Endothelial cell of umbilical vein (primary cell): ENCODE data around the gene TGFBR3. TPM values are rescaled to one million over a fixed set of nuclear protein-coding genes. Genes with fewer than 3 reads are reported as not detected.
"Not testable (repeated sequence)": the region's sequence is repeated elsewhere in the genome, so short reads cannot be mapped to it uniquely, and the experiment has no call there.

Source experiments
- BruUV-seq: library from RNA; stranded (reverse); fragments of 400-500 nt; replicated peaks from 2 replicates; lab custom pipeline; 2021; lab: Mats Ljungman, UMichigan
- CTCF ChIA-PET: fragments of 300-600, 350-600 bp; sonication (Branson Sonifier 250); formaldehyde crosslinking; loops from one replicate; lab custom pipeline; 2021; ENCODE audit warnings: antibody characterized with exemption, inconsistent platforms; lab: Charles Lee
- POLR2A ChIA-PET: fragments of 300-600, 350-600 bp; sonication (Branson Sonifier 250); formaldehyde crosslinking; loops from one replicate; lab custom pipeline; 2021; ENCODE audit warnings: antibody characterized with exemption, inconsistent platforms; lab: Charles Lee
- DNase-seq: peaks from one replicate; pipeline ENCODE4 v3.0.0-alpha.2; 2011; ENCODE audit warnings: low read depth, low spot score
- FAIRE-seq: peaks from 2 replicates; lab custom pipeline; 2011; peaks lifted over from hg19 to GRCh38; lab: Jason Lieb, UNC
- H2AFZ ChIP-seq: 2 replicates; pipeline ENCODE4 v1.6.0; 2012; ENCODE audit warnings: low read depth, low read length, control low read depth, inconsistent platforms
- H3K27ac ChIP-seq: 2 replicates; pipeline ENCODE4 v1.5.1; 2011; ENCODE audit warnings: low read depth, mild to moderate bottlenecking, control low read depth, low read length, moderate library complexity; ENCODE audit not compliant: insufficient read depth
- H3K27me3 ChIP-seq, 2 experiments: 2 replicates each; pipeline versions ENCODE4 v1.6.0 to v1.6.1; 2011; ENCODE audit warnings: low read length in 2 of 2, mixed read lengths in 1 of 2; ENCODE audit not compliant: control insufficient read depth in 2 of 2, insufficient read depth in 2 of 2
- H3K36me3 ChIP-seq, 2 experiments: 2 replicates in 1 of 2; 3 replicates in 1 of 2; pipeline ENCODE4 v1.5.1; 2011; ENCODE audit warnings: low read length in 2 of 2, mild to moderate bottlenecking in 1 of 2, moderate library complexity in 1 of 2; ENCODE audit not compliant: control insufficient read depth in 2 of 2, insufficient read depth in 2 of 2; ENCODE audit errors: extremely low read depth in 1 of 2
- H3K4me1 ChIP-seq: 3 replicates; pipeline ENCODE4 v1.5.1; 2011; ENCODE audit warnings: mild to moderate bottlenecking, low read length; ENCODE audit not compliant: control insufficient read depth, insufficient read depth; ENCODE audit errors: extremely low read depth
- H3K4me2 ChIP-seq: 2 replicates; pipeline ENCODE4 v1.6.1; 2011; ENCODE audit warnings: low read length, control low read depth, mixed read lengths; ENCODE audit not compliant: insufficient read depth
- H3K4me3 ChIP-seq, 3 experiments: fragments of 200-600 bp in 1 of 3; sonication (generic), shearing (Covaris generic) in 1 of 3; replicated peaks in 1 of 3; 2 replicates each; pipeline ENCODE4 v1.5.1; 2011 to 2016; ENCODE audit warnings: control low read depth in 3 of 3, low read length in 3 of 3, mild to moderate bottlenecking in 2 of 3, inconsistent platforms in 1 of 3, low read depth in 1 of 3, moderate library complexity in 1 of 3; ENCODE audit not compliant: insufficient read depth in 1 of 3
- H3K79me2 ChIP-seq: 2 replicates; pipeline ENCODE4 v1.6.0; 2012; ENCODE audit warnings: low read length, inconsistent platforms; ENCODE audit not compliant: control insufficient read depth, insufficient read depth
- H3K9ac ChIP-seq: replicated peaks from 2 replicates; pipeline ENCODE3; 2011; ENCODE audit warnings: low read length, control low read depth; ENCODE audit not compliant: insufficient read depth; ENCODE audit errors: extremely low read depth
- H3K9me1 ChIP-seq: replicated peaks from 3 replicates; pipeline ENCODE4 v1.6.0; 2011; ENCODE audit warnings: mild to moderate bottlenecking, low read length; ENCODE audit not compliant: control insufficient read depth, insufficient read depth; ENCODE audit errors: extremely low read depth
- H3K9me3 ChIP-seq: replicated peaks from 2 replicates; pipeline ENCODE4 v1.5.1; 2012; ENCODE audit warnings: low read length, inconsistent platforms; ENCODE audit not compliant: control insufficient read depth, insufficient read depth
- H4K20me1 ChIP-seq: replicated peaks from 2 replicates; pipeline ENCODE3; 2011; ENCODE audit warnings: mild to moderate bottlenecking, low read length; ENCODE audit not compliant: control insufficient read depth, insufficient read depth; ENCODE audit errors: extremely low read depth
- EZH2 ChIP-seq: IDR thresholded peaks from 2 replicates; pipeline ENCODE4 v1.6.1; 2012; ENCODE audit warnings: borderline replicate concordance, low read depth, mild to moderate bottlenecking, moderate library complexity, low read length, inconsistent platforms; ENCODE audit not compliant: severe bottlenecking
- FOS ChIP-seq: IDR thresholded peaks from 2 replicates; pipeline ENCODE4 v1.6.1; 2011; ENCODE audit warnings: mild to moderate bottlenecking, low read length, moderate library complexity, borderline replicate concordance; ENCODE audit not compliant: insufficient read depth
- JUN ChIP-seq: IDR thresholded peaks from 2 replicates; pipeline ENCODE4 v1.6.1; 2011; ENCODE audit warnings: borderline replicate concordance, low read depth; ENCODE audit not compliant: insufficient read length, insufficient read depth
- MYC ChIP-seq: IDR thresholded peaks from one replicate; pipeline ENCODE4 v1.6.1; 2011; ENCODE audit warnings: mild to moderate bottlenecking, low read depth, low read length
- POLR2A ChIP-seq: IDR thresholded peaks from 2 replicates; pipeline ENCODE4 v1.6.1; 2012; ENCODE audit warnings: low read depth, mild to moderate bottlenecking, control low read depth, low read length
- POLR2AphosphoS5 ChIP-seq: IDR thresholded peaks from 2 replicates; pipeline ENCODE4 v1.6.1; 2012; ENCODE audit warnings: low read depth, mild to moderate bottlenecking, control low read depth, low read length, moderate library complexity; ENCODE audit not compliant: insufficient read depth
- dilution Hi-C: fragments of 300-500 bp; cut with MboI; formaldehyde crosslinking; loops from one replicate; pipeline ENCODE4 v1.15.0; 2019; ENCODE audit warnings: low sequenced_read_pairs; ENCODE audit not compliant: extremely low pct_ligation_motif_present
- intact Hi-C: fragments of 100-400 bp; cut with micrococcal nuclease; formaldehyde crosslinking; loops from one replicate; pipeline ENCODE4 v1.10.0; 2022
- polyA plus RNA-seq, 4 experiments: library from polyadenylated mRNA; depleted of rRNA in 3 of 4; stranded (reverse) in 3 of 4; unstranded in 1 of 4; fragments of >200 nt; gene quantifications; 2 replicates each; pipeline versions ENCODE4 v1.2.1 to v1.2.3, GENCODE V29; 2011 to 2012; ENCODE audit warnings: missing spikeins in 1 of 4
- total RNA-seq: library from RNA; stranded (reverse); gene quantifications from 2 replicates; pipeline ENCODE4 v1.2.3, GENCODE V29; 2021
- TF ChIP-seq, protein P1 (sequence below): IDR thresholded peaks from 2 replicates; pipeline ENCODE4 v1.6.1; 2011; ENCODE audit not compliant: insufficient read depth, insufficient read length

Gene TGFBR3
- total and polyA plus RNA-seq, 2 donors (not counting 3 experiments of a cell fraction or from before 2014, with no cell fraction given), result 8.0 to 13.4 TPM

DNA sequence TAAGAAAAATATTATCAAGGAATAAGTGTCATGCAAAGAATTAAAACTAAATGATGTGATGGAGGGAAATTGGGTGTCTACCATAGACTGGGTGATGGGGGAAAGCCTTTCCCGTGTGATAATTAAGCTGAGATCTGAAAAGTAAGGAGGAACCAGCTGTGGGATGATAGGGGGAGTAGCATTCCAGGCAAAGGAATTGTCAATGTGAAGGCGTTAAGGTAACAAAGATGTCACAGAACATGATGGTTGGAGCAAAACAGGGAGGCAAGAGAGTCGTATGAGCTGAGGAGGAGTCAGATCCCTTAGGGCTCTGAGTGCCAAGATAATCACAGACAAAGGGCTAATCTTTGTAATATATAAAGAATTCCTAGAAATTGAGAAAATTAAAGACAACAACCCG lies 215.2 kb downstream of the TGFBR3 start:
- H3K9ac ChIP-seq, result no peak overlapping the region
- H4K20me1 ChIP-seq, result no peaks in the 10 kb centered on the region
- H3K27me3 ChIP-seq, result no peaks in the 10 kb centered on the region
- POLR2A ChIA-PET, result no interaction called here
- no peak overlapping the region for H3K4me2 ChIP-seq
- H3K36me3 ChIP-seq, result no peaks in the 10 kb centered on the region
- no peak overlapping the region for H2AFZ ChIP-seq
- CTCF ChIA-PET, result no interaction called here
- dilution Hi-C loops (no loop called here), intact Hi-C loops (loop anchor here (1.0 kb wide), 1 partner anchor 180 kb away; no protein-coding TSS in a partner anchor)
- H3K4me3 ChIP-seq, result no peak overlapping the region
- FAIRE-seq (no peak), DNase-seq (no peak)
- no peaks in the 10 kb centered on the region for H3K9me1 ChIP-seq
- TF ChIP-seq POLR2AphosphoS5 (no peak), POLR2A (no peak), JUN (no peak), EZH2 (no peak), MYC (no peak), FOS (no peak)
- TF ChIP-seq, protein P1, sequence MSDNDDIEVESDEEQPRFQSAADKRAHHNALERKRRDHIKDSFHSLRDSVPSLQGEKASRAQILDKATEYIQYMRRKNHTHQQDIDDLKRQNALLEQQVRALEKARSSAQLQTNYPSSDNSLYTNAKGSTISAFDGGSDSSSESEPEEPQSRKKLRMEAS, result no peak
- H3K9me3 ChIP-seq, result no peaks in the 10 kb centered on the region
- no peaks in the 10 kb centered on the region for H3K4me1 ChIP-seq
- no TSS peak for BruUV-seq
- H3K27ac ChIP-seq, result no peak overlapping the region
- H3K79me2 ChIP-seq, result no peaks in the 10 kb centered on the region

DNA sequence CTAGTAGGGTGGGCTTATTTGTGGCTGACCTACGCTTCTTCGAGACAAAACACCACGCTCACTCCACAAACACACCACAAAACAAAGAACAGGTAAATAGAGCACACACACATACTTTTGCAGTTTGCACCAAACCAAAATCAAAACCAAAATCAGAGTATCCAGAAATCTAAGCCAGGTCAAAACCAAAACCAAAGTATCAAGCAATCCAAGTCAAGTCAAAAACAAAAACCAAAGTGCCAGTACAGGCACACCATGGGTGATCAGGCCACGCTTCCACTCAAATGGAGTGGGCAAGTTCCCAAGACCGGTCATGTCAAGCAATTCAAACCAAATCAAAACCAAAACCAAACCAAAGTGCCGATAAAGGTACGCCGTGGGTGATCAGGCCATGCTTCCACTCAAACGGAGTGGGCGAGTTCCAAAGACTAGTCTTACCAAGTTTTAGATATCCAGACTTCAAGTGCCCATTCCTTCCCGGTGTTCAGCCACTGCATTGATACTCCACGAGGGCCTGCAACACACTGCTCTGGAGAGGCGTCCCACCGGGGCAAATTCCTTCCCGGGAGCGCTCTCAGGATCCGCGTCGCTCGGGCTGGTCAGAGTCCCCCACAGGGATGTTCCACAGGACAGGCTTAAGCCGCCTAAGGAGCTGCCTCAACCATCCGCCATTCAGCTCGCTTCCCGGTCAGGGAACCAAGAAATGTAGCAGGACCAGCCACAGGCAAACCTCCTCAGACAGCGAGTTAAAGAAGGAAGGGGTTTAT lies 216.2 kb downstream of the TGFBR3 start:
- Histone ChIP-seq H4K20me1 (no peaks in the 10 kb centered on the region), H3K4me2 (no peak overlapping the region), H3K9me3 (no peaks in the 10 kb centered on the region), H3K36me3 (no peaks in the 10 kb centered on the region), H3K9me1 (no peaks in the 10 kb centered on the region), H3K9ac (no peak overlapping the region), H3K4me3 (no peak overlapping the region), H3K79me2 (no peaks in the 10 kb centered on the region), H3K27me3 (no peaks in the 10 kb centered on the region), H3K27ac (no peak overlapping the region), H3K4me1 (no peaks in the 10 kb centered on the region), H2AFZ (no peak overlapping the region)
- POLR2A ChIA-PET, result no interaction called here
- dilution Hi-C loops, result no loop called here
- intact Hi-C loops, result no loop called here
- BruUV-seq, result no TSS peak
- FAIRE-seq, result no peak
- TF ChIP-seq EZH2, result no peak
- DNase-seq, result no peak
- CTCF ChIA-PET, result no interaction called here

DNA sequence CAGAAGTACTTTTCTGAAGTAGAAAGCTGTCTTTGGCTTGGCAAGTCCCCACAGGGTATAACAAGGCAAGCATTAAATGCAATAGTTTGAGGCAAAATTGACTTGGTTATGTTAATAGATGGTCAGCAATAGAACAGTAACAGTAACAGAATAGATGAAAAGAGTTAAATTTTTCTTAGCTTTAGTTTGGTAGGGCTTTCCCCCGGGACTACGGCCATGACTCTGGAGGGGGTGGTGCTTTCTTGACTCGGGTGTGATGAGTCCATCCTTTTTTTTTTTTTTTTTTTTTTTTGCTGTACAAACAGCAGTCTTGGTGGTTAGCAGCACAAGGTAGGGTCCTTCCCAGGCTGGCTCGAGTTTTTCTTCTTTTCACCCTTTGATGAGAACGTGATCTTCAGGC lies 219.3 kb downstream of the TGFBR3 start:
- FAIRE-seq, BruUV-seq, H3K9ac ChIP-seq, H3K9me1 ChIP-seq, H3K79me2 ChIP-seq, H3K4me1 ChIP-seq, H3K4me2 ChIP-seq, H3K27ac ChIP-seq, DNase-seq, H3K36me3 ChIP-seq, dilution Hi-C loops, H3K9me3 ChIP-seq, H4K20me1 ChIP-seq, H2AFZ ChIP-seq, intact Hi-C loops, POLR2A ChIA-PET, H3K4me3 ChIP-seq, H3K27me3 ChIP-seq: not testable (repeated sequence)
- CTCF ChIA-PET, result interaction anchor here (1.2 kb wide), 1 partner anchor 15 kb away, joined by 4 read pairs; no protein-coding TSS in a partner anchor
